K562 (cell line): ENCODE measurements around the gene GTF2A2. TPM values are rescaled to one million over a fixed set of nuclear protein-coding genes. Genes with fewer than 3 reads are reported as not detected.
A peak's percentile ranks its signal among the peaks of the same experiment; 100 is the strongest.

Experiments used
- ARNT ChIP-seq, 2 experiments: fragments of 450-650 bp; IDR thresholded peaks; 2 replicates each; pipeline ENCODE4 v1.6.1; 2016; ENCODE audit warnings: mild to moderate bottlenecking in 1 of 2
- ATF1 ChIP-seq, 2 experiments: fragments of 450-650 bp in 1 of 2; IDR thresholded peaks; 2 replicates each; pipeline ENCODE4 v1.6.1; 2016; ENCODE audit warnings: missing compliant biosample characterization in 1 of 2, missing genetic modification characterization in 1 of 2
- BMI1 ChIP-seq: fragments of 150-350 bp; IDR thresholded peaks from 2 replicates; pipeline ENCODE4 v1.6.1; 2014; ENCODE audit warnings: low read length
- BRD9 ChIP-seq: fragments of 450-650 bp; IDR thresholded peaks from 2 replicates; pipeline ENCODE4 v1.6.1; 2018; ENCODE audit warnings: low read depth; ENCODE audit not compliant: partially characterized antibody
- DPF2 ChIP-seq: fragments of 450-650 bp; IDR thresholded peaks from 2 replicates; pipeline ENCODE4 v1.6.1; 2016
- EGR1 ChIP-seq: fragments of 450-650 bp; conservative IDR thresholded peaks from 2 replicates; pipeline ENCODE4 v1.6.1; 2017; ENCODE audit warnings: mild to moderate bottlenecking
- GTF2F1 ChIP-seq: IDR thresholded peaks from 2 replicates; pipeline ENCODE4 v1.6.1; 2011; ENCODE audit warnings: low read depth, low read length, improper control_type of control experiment
- LARP7 ChIP-seq: fragments of 450-650 bp; IDR thresholded peaks from 2 replicates; pipeline ENCODE4 v1.6.1; 2016
- MCM3 ChIP-seq: fragments of 450-650 bp; IDR thresholded peaks from 2 replicates; pipeline ENCODE4 v1.6.1; 2016
- NONO ChIP-seq, 2 experiments: fragments of 200-400 bp in 1 of 2; fragments of 450-650 bp in 1 of 2; formaldehyde crosslinking in 1 of 2; IDR thresholded peaks; 2 replicates each; pipeline ENCODE4 v1.6.1; 2017; ENCODE audit warnings: low read depth in 2 of 2, mild to moderate bottlenecking in 2 of 2, moderate library complexity in 2 of 2, low read length in 1 of 2
- SMARCE1 ChIP-seq: fragments of 450-650 bp; IDR thresholded peaks from 2 replicates; pipeline ENCODE4 v1.7.1; 2016; ENCODE audit warnings: mild to moderate bottlenecking
- SP1 ChIP-seq: sonication (generic); formaldehyde crosslinking; IDR thresholded peaks from 2 replicates; pipeline ENCODE4 v1.8.1; 2022; ENCODE audit warnings: mild to moderate bottlenecking, missing genetic modification reagents
- U2AF2 ChIP-seq: fragments of 200-400 bp; formaldehyde crosslinking; optimal IDR thresholded peaks from 2 replicates; pipeline ENCODE3; 2017; ENCODE audit warnings: low read depth, mild to moderate bottlenecking, low read length
- ZNF232 ChIP-seq: sonication (generic); formaldehyde crosslinking; IDR thresholded peaks from 2 replicates; pipeline ENCODE4 v1.8.0; 2022; ENCODE audit warnings: mild to moderate bottlenecking, missing genetic modification reagents
- ZNF316 ChIP-seq: fragments of 450-650 bp; IDR thresholded peaks from 2 replicates; pipeline ENCODE4 v1.6.1; 2016
- polyA plus RNA-seq, 8 experiments: library from polyadenylated mRNA; depleted of rRNA in 4 of 8; stranded (reverse) in 5 of 8; unstranded in 3 of 8; fragments of >200 nt; fragmentation: Nextera tagmentation in 2 of 8; fragmentation: Illumina TruSeq in 1 of 8; extraction: Ambion mirVana in 2 of 8; extraction: Trizol in 1 of 8; gene quantifications; 2 replicates each; pipeline versions ENCODE4 v1.2.1 to v1.2.3, GENCODE V29; 2011 to 2014; ENCODE audit warnings: inconsistent platforms in 1 of 8, missing spikeins in 1 of 8
- total RNA-seq, 7 experiments: library from RNA; depleted of rRNA in 6 of 7; stranded (reverse); fragments of >200 nt in 6 of 7; fragmentation: Illumina TruSeq in 2 of 7; extraction: Trizol in 2 of 7; gene quantifications; 2 replicates each; pipeline versions ENCODE4 v1.2.1 to v1.2.3, GENCODE V29; 2011 to 2021; ENCODE audit warnings: low replicate concordance in 1 of 7
- TF ChIP-seq, protein P1 (sequence below), 2 experiments: fragments of 450-650 bp; IDR thresholded peaks; 2 replicates each; pipeline ENCODE4 v1.6.1; 2016
- TF ChIP-seq, protein P2 (sequence below): fragments of 200-800 bp; sonication (Bioruptor generic); IDR thresholded peaks from 2 replicates; pipeline ENCODE4 v1.6.1; 2017; ENCODE audit warnings: missing genetic modification characterization, missing compliant biosample characterization
- TF ChIP-seq, protein P3 (sequence below), 2 experiments: IDR thresholded peaks; 2 replicates each; pipeline ENCODE4 v1.6.1; 2011; ENCODE audit warnings: borderline replicate concordance in 1 of 2, control low read depth in 1 of 2, low read depth in 1 of 2, low read length in 1 of 2, mild to moderate bottlenecking in 1 of 2, mixed read lengths in 1 of 2, moderate library complexity in 1 of 2; ENCODE audit not compliant: insufficient read depth in 1 of 2, insufficient read length in 1 of 2, poor library complexity in 1 of 2, severe bottlenecking in 1 of 2; ENCODE audit errors: extremely low read depth in 1 of 2
- TF ChIP-seq, protein P4 (sequence below), 2 experiments: IDR thresholded peaks in 1 of 2; conservative IDR thresholded peaks in 1 of 2; 2 replicates each; pipeline ENCODE4 v1.6.1; 2016; ENCODE audit warnings: low read depth in 2 of 2, mild to moderate bottlenecking in 1 of 2, missing compliant biosample characterization in 1 of 2, missing genetic modification characterization in 1 of 2, moderate library complexity in 1 of 2
- TF ChIP-seq, protein P5 (sequence below): IDR thresholded peaks from 2 replicates; pipeline ENCODE4 v1.6.1; 2012; ENCODE audit warnings: low read depth, low read length, improper control_type of control experiment, borderline replicate concordance

The GTF2A2 gene
- total and polyA plus RNA-seq, 9 of the 15 experiments (the other 6 are each of a cell fraction or from before 2014, with no cell fraction given), result 128 to 656 (median 172) TPM

DNA sequence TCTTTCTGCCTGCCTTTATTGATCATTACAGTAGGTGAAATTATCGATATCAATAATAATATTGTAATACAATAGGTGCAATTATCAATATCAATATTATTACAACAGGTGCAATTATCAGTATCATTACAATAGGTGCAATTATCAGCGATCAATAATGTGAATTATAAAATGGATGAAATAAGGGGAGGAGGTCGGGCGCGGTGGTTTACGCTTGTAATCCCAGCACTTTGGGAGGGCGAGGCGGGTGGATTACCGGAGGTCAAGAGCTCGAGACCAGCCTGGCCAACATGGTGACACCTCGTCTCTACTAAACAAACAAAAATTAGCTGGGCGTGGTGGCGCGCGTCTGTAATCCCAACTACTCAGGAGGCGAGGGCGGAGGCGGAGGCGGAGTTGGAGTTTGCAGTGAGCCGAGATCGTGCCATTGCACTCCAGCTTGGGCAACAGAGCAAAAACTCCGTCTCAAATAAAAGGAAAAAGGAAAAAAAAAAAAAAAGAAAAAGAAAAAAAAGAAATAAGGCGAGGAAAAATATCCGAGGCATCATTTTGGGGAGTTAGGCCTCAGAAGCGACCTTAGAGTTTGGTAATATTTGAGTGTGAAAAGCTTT is 32.4 kb upstream of the GTF2A2 start (continued):
- TF ChIP-seq, protein P1, sequence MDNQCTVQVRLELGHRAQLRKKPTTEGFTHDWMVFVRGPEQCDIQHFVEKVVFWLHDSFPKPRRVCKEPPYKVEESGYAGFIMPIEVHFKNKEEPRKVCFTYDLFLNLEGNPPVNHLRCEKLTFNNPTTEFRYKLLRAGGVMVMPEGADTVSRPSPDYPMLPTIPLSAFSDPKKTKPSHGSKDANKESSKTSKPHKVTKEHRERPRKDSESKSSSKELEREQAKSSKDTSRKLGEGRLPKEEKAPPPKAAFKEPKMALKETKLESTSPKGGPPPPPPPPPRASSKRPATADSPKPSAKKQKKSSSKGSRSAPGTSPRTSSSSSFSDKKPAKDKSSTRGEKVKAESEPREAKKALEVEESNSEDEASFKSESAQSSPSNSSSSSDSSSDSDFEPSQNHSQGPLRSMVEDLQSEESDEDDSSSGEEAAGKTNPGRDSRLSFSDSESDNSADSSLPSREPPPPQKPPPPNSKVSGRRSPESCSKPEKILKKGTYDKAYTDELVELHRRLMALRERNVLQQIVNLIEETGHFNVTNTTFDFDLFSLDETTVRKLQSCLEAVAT (IDR thresholded peaks at IDR 0.05), result 0 out of 4 replicates have a peak, but pooled peaks of 1 of the 2 experiments have one; percentile 28
- TF ChIP-seq, protein P2, sequence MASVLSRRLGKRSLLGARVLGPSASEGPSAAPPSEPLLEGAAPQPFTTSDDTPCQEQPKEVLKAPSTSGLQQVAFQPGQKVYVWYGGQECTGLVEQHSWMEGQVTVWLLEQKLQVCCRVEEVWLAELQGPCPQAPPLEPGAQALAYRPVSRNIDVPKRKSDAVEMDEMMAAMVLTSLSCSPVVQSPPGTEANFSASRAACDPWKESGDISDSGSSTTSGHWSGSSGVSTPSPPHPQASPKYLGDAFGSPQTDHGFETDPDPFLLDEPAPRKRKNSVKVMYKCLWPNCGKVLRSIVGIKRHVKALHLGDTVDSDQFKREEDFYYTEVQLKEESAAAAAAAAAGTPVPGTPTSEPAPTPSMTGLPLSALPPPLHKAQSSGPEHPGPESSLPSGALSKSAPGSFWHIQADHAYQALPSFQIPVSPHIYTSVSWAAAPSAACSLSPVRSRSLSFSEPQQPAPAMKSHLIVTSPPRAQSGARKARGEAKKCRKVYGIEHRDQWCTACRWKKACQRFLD, result no peak
- TF ChIP-seq NONO (IDR thresholded peaks at IDR 0.05; ENCODE audit: low read depth in 2 of 2, low read length in 1 of 2) (no peak), BRD9 (peak; percentile 56), LARP7 (peak; percentile 68; the same call in 1 of the 2 replicates), MCM3 (no peak), DPF2 (peak; percentile 71), BMI1 (no peak), SMARCE1 (peak; percentile 34; the same call in 1 of the 2 replicates), ZNF316 (no peak), SP1 (peak; percentile 29; the same call in 1 of the 2 replicates), EGR1 (peak; percentile 94), GTF2F1 (no peak), U2AF2 (no peak), ATF1 (CRISPR knock-in tag; IDR thresholded peaks at IDR 0.05) (no peak), ATF1 (tag; IDR thresholded peaks at IDR 0.05) (peak; percentile 85), ZNF232 (CRISPR knock-in tag) (no peak), ARNT (IDR thresholded peaks at IDR 0.05) (peak in 1 of 2 experiments; percentile 76; a peak in 1 of 4 replicates)
- TF ChIP-seq, protein P3, sequence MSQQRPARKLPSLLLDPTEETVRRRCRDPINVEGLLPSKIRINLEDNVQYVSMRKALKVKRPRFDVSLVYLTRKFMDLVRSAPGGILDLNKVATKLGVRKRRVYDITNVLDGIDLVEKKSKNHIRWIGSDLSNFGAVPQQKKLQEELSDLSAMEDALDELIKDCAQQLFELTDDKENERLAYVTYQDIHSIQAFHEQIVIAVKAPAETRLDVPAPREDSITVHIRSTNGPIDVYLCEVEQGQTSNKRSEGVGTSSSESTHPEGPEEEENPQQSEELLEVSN (IDR thresholded peaks at IDR 0.05; ENCODE audit: borderline replicate concordance in 1 of 2, extremely low read depth in 1 of 2, insufficient read depth in 1 of 2, insufficient read length in 1 of 2, low read depth in 1 of 2, low read length in 1 of 2, poor library complexity in 1 of 2, severe bottlenecking in 1 of 2), result peak in 1 of 2 experiments; percentile 16
- TF ChIP-seq, protein P4, sequence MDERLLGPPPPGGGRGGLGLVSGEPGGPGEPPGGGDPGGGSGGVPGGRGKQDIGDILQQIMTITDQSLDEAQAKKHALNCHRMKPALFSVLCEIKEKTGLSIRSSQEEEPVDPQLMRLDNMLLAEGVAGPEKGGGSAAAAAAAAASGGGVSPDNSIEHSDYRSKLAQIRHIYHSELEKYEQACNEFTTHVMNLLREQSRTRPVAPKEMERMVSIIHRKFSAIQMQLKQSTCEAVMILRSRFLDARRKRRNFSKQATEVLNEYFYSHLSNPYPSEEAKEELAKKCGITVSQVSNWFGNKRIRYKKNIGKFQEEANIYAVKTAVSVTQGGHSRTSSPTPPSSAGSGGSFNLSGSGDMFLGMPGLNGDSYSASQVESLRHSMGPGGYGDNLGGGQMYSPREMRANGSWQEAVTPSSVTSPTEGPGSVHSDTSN (CRISPR knock-in tag; IDR thresholded peaks at IDR 0.05; ENCODE audit: low read depth), result no peak
- TF ChIP-seq, protein P4 (tag; conservative IDR thresholded peaks at IDR 0.05; ENCODE audit: low read depth), result 0 out of 2 replicates have a peak, but pooled peaks have one; percentile 24
- TF ChIP-seq, protein P5, sequence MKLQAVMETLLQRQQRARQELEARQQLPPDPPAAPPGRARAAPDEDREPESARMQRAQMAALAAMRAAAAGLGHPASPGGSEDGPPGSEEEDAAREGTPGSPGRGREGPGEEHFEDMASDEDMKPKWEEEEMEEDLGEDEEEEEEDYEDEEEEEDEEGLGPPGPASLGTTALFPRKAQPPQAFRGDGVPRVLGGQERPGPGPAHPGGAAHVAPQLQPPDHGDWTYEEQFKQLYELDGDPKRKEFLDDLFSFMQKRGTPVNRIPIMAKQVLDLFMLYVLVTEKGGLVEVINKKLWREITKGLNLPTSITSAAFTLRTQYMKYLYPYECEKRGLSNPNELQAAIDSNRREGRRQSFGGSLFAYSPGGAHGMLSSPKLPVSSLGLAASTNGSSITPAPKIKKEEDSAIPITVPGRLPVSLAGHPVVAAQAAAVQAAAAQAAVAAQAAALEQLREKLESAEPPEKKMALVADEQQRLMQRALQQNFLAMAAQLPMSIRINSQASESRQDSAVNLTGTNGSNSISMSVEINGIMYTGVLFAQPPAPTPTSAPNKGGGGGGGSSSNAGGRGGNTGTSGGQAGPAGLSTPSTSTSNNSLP, result peak; percentile 36; the same call in 1 of the 2 replicates
